ENCODE data around the gene BTBD19. TPM values are rescaled to one million over a fixed set of nuclear protein-coding genes. Genes with fewer than 3 reads are reported as not detected.

BTBD19 gene
- total and polyA plus RNA-seq, 9 of the 15 experiments (the other 6 are each of a cell fraction or from before 2014, with no cell fraction given), result 0.22 to 2.0 (median 0.95) TPM

DNA sequence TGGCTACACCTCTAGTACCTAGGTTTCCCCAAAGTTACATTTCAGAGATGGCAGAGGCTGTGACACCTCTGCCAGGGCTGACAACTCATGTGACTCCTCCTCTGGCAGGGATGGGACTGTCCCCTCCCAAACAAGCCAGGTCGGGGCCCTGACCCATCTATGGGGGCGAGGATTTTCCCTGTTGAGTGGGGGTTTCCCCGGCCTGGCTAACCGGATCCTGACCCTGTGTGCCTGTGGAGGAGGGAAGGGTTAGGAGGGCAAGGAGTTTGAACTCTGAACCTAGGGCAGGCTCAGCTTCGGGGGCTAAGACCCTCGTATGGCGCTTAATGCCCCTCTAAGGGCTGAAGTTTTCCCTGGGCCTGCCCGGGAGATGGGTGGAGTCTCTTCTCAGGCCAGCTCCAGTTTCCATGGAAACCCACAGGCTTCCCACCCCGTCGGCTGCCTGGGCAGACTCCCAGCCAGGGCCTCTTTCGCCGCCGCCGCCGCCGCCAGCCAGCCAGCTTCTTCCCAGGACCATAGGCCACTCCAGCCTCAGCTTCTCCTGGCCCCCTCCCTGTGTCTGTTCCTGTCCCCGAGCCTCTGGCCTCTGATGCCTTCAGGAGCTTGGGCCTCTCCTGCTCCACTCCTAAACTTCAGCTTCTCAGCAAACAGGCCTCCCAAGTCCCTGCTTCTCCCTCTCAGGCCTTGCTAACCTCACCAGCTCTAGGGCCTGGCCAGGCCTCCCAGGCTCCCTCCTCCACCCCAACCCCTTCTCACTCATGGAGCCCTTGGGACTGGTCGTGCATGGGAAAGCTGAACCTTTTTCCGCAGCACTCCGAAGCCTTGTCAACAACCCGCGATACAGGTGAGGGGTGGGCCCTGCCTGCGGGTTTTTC is at the start of gene BTBD19 (continued):
- TF ChIP-seq, protein P1, sequence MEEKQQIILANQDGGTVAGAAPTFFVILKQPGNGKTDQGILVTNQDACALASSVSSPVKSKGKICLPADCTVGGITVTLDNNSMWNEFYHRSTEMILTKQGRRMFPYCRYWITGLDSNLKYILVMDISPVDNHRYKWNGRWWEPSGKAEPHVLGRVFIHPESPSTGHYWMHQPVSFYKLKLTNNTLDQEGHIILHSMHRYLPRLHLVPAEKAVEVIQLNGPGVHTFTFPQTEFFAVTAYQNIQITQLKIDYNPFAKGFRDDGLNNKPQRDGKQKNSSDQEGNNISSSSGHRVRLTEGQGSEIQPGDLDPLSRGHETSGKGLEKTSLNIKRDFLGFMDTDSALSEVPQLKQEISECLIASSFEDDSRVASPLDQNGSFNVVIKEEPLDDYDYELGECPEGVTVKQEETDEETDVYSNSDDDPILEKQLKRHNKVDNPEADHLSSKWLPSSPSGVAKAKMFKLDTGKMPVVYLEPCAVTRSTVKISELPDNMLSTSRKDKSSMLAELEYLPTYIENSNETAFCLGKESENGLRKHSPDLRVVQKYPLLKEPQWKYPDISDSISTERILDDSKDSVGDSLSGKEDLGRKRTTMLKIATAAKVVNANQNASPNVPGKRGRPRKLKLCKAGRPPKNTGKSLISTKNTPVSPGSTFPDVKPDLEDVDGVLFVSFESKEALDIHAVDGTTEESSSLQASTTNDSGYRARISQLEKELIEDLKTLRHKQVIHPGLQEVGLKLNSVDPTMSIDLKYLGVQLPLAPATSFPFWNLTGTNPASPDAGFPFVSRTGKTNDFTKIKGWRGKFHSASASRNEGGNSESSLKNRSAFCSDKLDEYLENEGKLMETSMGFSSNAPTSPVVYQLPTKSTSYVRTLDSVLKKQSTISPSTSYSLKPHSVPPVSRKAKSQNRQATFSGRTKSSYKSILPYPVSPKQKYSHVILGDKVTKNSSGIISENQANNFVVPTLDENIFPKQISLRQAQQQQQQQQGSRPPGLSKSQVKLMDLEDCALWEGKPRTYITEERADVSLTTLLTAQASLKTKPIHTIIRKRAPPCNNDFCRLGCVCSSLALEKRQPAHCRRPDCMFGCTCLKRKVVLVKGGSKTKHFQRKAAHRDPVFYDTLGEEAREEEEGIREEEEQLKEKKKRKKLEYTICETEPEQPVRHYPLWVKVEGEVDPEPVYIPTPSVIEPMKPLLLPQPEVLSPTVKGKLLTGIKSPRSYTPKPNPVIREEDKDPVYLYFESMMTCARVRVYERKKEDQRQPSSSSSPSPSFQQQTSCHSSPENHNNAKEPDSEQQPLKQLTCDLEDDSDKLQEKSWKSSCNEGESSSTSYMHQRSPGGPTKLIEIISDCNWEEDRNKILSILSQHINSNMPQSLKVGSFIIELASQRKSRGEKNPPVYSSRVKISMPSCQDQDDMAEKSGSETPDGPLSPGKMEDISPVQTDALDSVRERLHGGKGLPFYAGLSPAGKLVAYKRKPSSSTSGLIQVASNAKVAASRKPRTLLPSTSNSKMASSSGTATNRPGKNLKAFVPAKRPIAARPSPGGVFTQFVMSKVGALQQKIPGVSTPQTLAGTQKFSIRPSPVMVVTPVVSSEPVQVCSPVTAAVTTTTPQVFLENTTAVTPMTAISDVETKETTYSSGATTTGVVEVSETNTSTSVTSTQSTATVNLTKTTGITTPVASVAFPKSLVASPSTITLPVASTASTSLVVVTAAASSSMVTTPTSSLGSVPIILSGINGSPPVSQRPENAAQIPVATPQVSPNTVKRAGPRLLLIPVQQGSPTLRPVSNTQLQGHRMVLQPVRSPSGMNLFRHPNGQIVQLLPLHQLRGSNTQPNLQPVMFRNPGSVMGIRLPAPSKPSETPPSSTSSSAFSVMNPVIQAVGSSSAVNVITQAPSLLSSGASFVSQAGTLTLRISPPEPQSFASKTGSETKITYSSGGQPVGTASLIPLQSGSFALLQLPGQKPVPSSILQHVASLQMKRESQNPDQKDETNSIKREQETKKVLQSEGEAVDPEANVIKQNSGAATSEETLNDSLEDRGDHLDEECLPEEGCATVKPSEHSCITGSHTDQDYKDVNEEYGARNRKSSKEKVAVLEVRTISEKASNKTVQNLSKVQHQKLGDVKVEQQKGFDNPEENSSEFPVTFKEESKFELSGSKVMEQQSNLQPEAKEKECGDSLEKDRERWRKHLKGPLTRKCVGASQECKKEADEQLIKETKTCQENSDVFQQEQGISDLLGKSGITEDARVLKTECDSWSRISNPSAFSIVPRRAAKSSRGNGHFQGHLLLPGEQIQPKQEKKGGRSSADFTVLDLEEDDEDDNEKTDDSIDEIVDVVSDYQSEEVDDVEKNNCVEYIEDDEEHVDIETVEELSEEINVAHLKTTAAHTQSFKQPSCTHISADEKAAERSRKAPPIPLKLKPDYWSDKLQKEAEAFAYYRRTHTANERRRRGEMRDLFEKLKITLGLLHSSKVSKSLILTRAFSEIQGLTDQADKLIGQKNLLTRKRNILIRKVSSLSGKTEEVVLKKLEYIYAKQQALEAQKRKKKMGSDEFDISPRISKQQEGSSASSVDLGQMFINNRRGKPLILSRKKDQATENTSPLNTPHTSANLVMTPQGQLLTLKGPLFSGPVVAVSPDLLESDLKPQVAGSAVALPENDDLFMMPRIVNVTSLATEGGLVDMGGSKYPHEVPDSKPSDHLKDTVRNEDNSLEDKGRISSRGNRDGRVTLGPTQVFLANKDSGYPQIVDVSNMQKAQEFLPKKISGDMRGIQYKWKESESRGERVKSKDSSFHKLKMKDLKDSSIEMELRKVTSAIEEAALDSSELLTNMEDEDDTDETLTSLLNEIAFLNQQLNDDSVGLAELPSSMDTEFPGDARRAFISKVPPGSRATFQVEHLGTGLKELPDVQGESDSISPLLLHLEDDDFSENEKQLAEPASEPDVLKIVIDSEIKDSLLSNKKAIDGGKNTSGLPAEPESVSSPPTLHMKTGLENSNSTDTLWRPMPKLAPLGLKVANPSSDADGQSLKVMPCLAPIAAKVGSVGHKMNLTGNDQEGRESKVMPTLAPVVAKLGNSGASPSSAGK (IDR thresholded peaks at IDR 0.05), result 0 out of 2 replicates have a peak, but pooled peaks have one; percentile 18
- no peak for TF ChIP-seq ZNF165 (CRISPR knock-in tag; IDR thresholded peaks at IDR 0.05; ENCODE audit: borderline replicate concordance)
- no peak for TF ChIP-seq ZNF143 (CRISPR knock-in tag; IDR thresholded peaks at IDR 0.05)
- no peak for TF ChIP-seq SAFB2 (IDR thresholded peaks at IDR 0.05; ENCODE audit: borderline replicate concordance, low read depth, low read length, severe bottlenecking)

Data from K562 (cell line).